ENCODE results near the gene TBC1D5.
"Not testable (repeated sequence)": the region's sequence is repeated elsewhere in the genome, so short reads cannot be mapped to it uniquely, and the experiment has no call there.

The TBC1D5 gene

GRCh38 chr3:17552351-17552750, 190.1 kb downstream of the TBC1D5 start:
- in situ Hi-C loops (cut with MboI; ENCODE audit: low sequenced_read_pairs), result no loop called here

DNA sequence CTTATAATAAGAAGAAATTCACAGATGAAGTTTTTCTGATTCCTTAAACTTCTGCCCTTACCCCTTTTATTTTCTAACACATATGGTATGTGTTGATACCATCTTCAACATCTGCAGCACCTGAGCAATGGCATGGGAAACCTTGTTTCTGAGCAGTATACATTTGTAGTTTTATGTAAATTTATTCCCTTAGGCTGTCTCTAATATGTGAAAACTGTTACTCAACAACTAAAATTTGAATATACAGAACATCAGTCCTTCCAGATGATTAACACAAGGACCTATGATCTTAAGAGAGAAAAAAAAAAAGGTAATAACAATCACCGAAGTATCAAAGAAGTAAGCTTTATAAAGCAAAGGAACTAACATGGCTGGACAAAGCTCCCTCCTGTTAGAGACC, 190.5 kb downstream of the TBC1D5 start:
- in situ Hi-C loops (cut with MboI; ENCODE audit: low sequenced_read_pairs), result no loop called here

DNA sequence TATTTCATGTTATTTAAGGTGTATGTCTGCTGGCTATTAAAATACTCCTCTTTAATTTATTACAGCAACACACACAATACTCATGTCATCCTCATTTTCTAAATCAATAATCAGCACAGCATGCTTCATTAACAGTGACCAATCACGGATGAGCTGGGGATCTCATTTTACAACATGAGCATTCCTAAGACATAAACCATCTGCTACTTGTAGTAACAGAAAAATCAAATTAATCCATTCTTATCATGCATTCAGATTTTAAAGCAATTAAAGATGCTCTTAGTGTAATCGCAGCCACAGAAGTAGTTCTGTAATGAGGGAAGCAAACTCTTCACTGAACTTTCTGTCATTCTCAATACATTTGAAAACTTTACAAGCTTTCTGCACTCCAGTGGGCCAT, 191.1 kb downstream of the TBC1D5 start:
- in situ Hi-C loops (cut with MboI; ENCODE audit: low sequenced_read_pairs), result no loop called here

DNA sequence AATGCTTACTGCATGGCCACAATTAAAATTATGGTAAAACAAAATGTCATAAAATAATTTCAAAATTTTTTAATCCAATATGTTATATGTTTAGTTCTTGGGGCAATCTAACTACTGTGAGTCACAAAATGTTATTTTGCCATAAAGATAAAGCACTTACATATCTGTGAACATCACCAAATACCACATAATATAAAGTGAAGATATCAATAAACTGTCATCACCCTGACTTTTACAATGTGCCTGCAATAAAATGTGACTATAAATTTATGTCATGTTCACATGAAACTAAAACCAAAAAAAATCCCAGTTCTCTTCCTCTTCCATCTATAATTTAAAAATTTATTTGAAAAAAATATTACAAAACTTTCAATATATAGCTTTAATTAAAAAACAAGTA, 191.8 kb downstream of the TBC1D5 start:
- in situ Hi-C loops (cut with MboI; ENCODE audit: low sequenced_read_pairs), result no loop called here

DNA sequence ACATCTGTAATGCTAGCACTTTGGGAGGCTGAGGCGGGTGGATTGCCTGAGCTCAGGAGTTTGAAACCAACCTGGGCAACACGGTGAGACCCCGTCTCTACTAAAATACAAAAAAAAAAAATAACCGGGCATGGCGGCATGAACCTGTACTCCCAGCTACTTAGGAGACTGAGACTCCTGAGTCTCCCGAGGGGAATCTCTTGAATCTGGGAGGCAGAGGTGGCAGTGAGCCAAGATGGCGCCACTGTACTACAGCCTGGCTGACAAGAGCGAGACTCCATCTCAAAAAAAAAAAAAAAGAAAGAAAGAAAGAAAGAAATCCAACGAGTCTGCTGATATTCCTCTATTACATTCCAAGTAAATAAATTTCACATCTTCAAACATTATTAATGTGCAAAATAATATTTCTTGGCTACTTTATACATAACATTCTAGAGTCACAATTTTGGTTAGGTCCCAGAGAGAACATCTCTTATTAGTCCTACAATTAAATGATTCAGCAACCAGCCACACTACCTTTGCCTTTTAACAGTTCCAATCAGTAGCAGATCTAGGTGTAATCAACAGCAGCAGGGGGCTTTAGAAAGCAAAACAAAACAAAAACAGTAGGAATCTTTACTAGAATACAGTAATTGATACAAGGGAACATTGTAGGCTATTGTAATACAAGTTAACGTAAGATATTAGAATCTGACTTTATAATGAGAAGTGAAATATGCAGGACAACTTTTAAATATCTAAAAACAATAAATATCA, 195.8 kb downstream of the TBC1D5 start:
- in situ Hi-C loops (cut with MboI; ENCODE audit: low sequenced_read_pairs), result no loop called here

- in situ Hi-C loops (cut with MboI; ENCODE audit: low sequenced_read_pairs), result no loop called here
Observed at GRCh38 chr3:17544632-17545031, 197.8 kb downstream of the TBC1D5 start.

DNA sequence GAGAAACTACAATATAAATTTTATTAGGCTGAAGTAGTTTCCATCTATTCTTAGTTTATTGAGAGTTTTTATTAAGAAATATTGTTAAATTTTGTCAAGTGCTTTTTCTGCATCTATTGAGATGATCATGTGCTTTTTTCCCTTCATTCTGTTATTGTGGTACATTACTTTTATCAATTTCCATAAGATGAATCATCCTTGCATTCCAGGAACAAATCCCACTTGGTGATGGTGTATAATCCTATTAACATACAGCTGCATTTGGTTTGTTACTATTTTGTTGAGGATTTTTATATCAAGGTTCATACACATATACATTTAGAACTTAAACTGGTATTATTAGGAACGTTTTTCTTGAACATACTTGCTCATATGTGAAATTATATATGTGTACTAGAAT, 199.8 kb downstream of the TBC1D5 start:
- in situ Hi-C loops (cut with MboI; ENCODE audit: low sequenced_read_pairs), result no loop called here

DNA sequence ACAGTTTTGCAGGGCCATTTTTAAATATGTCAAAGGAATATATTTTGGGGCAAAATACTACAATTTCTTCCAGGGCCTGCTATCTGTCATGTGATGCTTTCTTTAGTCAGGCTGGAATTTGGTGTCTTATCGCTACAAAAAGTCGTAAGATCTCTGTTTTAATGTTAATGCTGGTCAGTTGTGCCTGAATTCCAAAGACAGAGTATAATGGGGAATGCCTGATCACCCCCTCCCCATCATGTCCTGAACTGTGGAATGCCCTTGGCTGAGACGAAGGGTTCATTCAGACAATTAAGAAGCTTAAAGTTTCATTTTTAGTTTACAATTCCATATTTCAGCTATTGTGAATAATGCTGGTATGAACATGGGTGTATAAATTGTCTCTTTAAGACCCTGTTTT, 203.0 kb downstream of the TBC1D5 start:
- in situ Hi-C loops (cut with MboI; ENCODE audit: low sequenced_read_pairs), result no loop called here

DNA sequence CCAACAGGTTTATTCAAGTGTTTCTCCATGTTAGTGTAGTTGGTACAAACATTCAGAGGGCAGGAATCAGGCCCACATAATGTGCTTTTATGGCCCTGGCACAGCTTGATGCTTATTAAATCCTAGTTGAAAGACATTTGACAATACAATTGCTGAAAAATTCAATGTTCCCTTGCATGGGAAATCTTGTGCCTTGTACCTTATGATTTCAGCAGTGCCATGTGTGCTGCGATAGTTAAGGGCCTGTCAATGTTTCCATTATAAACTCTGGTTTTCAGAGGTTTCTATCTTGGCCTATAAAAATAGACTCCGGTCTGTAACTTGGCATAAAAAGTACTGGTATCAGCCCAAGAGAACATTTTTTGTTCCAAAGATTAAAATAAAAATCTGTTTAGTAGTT, 207.2 kb downstream of the TBC1D5 start:
- in situ Hi-C loops (cut with MboI; ENCODE audit: low sequenced_read_pairs), result no loop called here

- in situ Hi-C loops (cut with MboI; ENCODE audit: low sequenced_read_pairs), result not testable (repeated sequence)
Observed at GRCh38 chr3:17532446-17532845, 210.0 kb downstream of the TBC1D5 start.

- in situ Hi-C loops (cut with MboI; ENCODE audit: low sequenced_read_pairs), result no loop called here
Observed at GRCh38 chr3:17529677-17530076, 212.8 kb downstream of the TBC1D5 start.

- in situ Hi-C loops (cut with MboI; ENCODE audit: low sequenced_read_pairs), result no loop called here
Observed at GRCh38 chr3:17518189-17519059, 224.0 kb downstream of the TBC1D5 start.

- in situ Hi-C loops (cut with MboI; ENCODE audit: low sequenced_read_pairs), result no loop called here
Observed at GRCh38 chr3:17515445-17516234, 226.8 kb downstream of the TBC1D5 start.

- in situ Hi-C loops (cut with MboI; ENCODE audit: low sequenced_read_pairs), result no loop called here
Observed at GRCh38 chr3:17514597-17514996, 227.8 kb downstream of the TBC1D5 start.

GRCh38 chr3:17510265-17510664, 232.2 kb downstream of the TBC1D5 start:
- in situ Hi-C loops (cut with MboI; ENCODE audit: low sequenced_read_pairs), result no loop called here

- in situ Hi-C loops (cut with MboI; ENCODE audit: low sequenced_read_pairs), result no loop called here
Observed at GRCh38 chr3:17508180-17508752, 234.2 kb downstream of the TBC1D5 start.

DNA sequence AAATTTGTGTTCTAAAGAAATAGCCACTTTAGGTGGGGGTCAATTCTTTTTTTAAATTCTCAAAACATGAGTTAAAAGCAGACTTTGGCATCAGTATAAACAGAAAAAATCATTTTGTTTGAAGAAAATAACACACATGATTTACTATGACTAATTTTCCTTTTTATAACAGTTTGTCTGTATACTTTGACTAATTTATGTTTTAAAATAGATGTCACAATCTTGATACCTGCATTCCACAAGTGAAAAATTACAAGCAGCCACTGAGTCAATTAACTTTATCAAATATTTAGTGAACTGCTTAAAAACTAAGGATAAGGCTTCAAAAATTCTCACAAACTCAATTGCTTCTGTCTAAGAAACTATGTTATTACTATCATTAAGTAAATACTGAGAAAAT, 235.0 kb downstream of the TBC1D5 start:
- in situ Hi-C loops (cut with MboI; ENCODE audit: low sequenced_read_pairs), result no loop called here

- in situ Hi-C loops (cut with MboI; ENCODE audit: low sequenced_read_pairs), result no loop called here
Observed at GRCh38 chr3:17505856-17506255, 236.6 kb downstream of the TBC1D5 start.

DNA sequence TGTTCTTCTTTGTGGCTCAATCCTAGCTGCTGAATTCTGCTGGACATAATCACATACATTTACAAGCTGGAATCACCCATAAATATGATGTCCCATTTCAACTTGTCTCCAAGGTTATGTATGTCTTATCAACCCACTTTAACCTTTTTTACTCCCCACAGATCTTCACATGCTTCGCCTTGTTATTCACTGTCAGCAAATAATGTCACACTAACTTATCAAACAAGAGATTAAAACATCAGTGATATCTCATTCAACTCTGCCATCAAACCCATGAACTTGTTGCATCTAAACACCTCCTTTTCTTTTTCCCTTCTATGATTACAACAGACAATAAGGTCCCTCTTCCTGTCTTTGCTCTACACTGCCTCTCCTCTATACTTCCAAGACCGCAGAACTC, 240.7 kb downstream of the TBC1D5 start:
- in situ Hi-C loops (cut with MboI; ENCODE audit: low sequenced_read_pairs), result no loop called here

GRCh38 chr3:17500618-17501017, 241.8 kb downstream of the TBC1D5 start:
- in situ Hi-C loops (cut with MboI; ENCODE audit: low sequenced_read_pairs), result no loop called here

All from HL-60/S4 treated with phorbol 12-myristate 13-acetate at 8.2 ng/mL for 4 days and 3 days (cell line).